Measurements from ENCODE around the gene PCDHB2.
"Not testable (repeated sequence)": the region's sequence is repeated elsewhere in the genome, so short reads cannot be mapped to it uniquely, and the experiment has no call there.

Gene PCDHB2

DNA sequence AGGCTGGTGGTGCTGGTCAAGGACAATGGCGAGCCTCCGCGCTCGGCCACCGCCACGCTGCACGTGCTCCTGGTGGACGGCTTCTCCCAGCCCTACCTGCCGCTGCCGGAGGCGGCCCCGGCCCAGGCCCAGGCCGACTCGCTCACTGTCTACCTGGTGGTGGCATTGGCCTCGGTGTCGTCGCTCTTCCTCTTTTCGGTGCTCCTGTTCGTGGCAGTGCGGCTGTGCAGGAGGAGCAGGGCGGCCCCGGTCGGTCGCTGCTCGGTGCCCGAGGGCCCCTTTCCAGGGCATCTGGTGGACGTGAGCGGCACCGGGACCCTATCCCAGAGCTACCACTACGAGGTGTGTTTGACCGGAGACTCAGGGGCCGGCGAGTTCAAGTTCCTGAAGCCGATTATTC is 42.9 kb downstream of the PCDHB2 start:
- DNase-seq = not testable (repeated sequence)
